Esophagus squamous epithelium (tissue), 5 donors: Measurements from ENCODE around the gene CT83. TPM values are rescaled to one million over a fixed set of nuclear protein-coding genes. Genes with fewer than 3 reads are reported as not detected.

Source experiments
- DNase-seq: peaks from one replicate; lab custom pipeline; 2025; lab: John Stamatoyannopoulos, UW
- H3K27ac ChIP-seq, 4 donors: fragments of 200-600 bp; sonication (generic); one replicate each; pipeline ENCODE4 v1.5.1; 2016 to 2019; ENCODE audit warnings: mild to moderate bottlenecking in 1 of 4
- H3K27me3 ChIP-seq, 4 donors: fragments of 200-600 bp; sonication (generic); 1 replicate in 3 of 4; 2 replicates in 1 of 4; pipeline versions ENCODE4 v1.5.1 to v1.6.0; 2017 to 2021; ENCODE audit warnings: antibody characterized with exemption in 1 of 4
- H3K36me3 ChIP-seq, 3 donors: fragments of 200-600 bp; sonication (generic); one replicate each; pipeline ENCODE4 v1.5.1; 2016 to 2019
- H3K4me1 ChIP-seq, 3 donors: fragments of 200-600 bp; sonication (generic); one replicate each; pipeline ENCODE4 v1.5.1; 2017 to 2019
- H3K4me3 ChIP-seq, 4 donors: fragments of 200-600 bp; sonication (generic); 1 replicate in 3 of 4; 2 replicates in 1 of 4; pipeline ENCODE4 v1.5.1; 2016 to 2019; ENCODE audit warnings: mild to moderate bottlenecking in 2 of 4, moderate library complexity in 1 of 4
- H3K9me3 ChIP-seq, 3 donors: fragments of 200-600 bp; sonication (generic); one replicate each; pipeline ENCODE4 v1.5.1; 2016 to 2019
- CTCF ChIP-seq, 6 experiments: fragments of 450-650 bp in 4 of 6; fragments of 200-600 bp in 2 of 6; sonication (generic) in 2 of 6; IDR thresholded peaks; one replicate each; pipeline ENCODE4 v1.5.1; 2016 to 2019; ENCODE audit warnings: antibody characterized with exemption in 6 of 6, mild to moderate bottlenecking in 4 of 6, moderate library complexity in 4 of 6
- POLR2A ChIP-seq, 4 donors: fragments of 450-650 bp; IDR thresholded peaks; one replicate each; pipeline ENCODE4 v1.6.1; 2017; ENCODE audit warnings: antibody characterized with exemption in 4 of 4, mild to moderate bottlenecking in 4 of 4, moderate library complexity in 3 of 4
- WGBS, 2 donors: methylation state at CpG; one replicate each; pipeline ENCODE4 v1.1.5; 2018; 5-methylcytosine and 5-hydroxymethylcytosine counted together
- intact Hi-C: fragments of 100-400 bp; cut with DNase I; formaldehyde crosslinking; loops from one replicate; pipeline ENCODE4 v1.15.0; 2022
- total RNA-seq, 4 donors: library from RNA; depleted of rRNA; stranded (reverse); fragments of >200 nt; gene quantifications; one replicate each; pipeline ENCODE4 v1.1.0, GENCODE V29; 2016
- donor health status: DM: yes; HTN: yes; CAD: no.

Gene CT83
- total RNA-seq, 4 donors from 2014 or later, result not detected

- Histone ChIP-seq H3K4me1 (no peaks in the 10 kb centered on the region), H3K27ac (no peak overlapping the region), H3K36me3 (no peaks in the 10 kb centered on the region), H3K27me3 (no peaks in the 10 kb centered on the region), H3K4me3 (no peak overlapping the region), H3K9me3 (no peaks in the 10 kb centered on the region)
- intact Hi-C loops, result no loop called here
- WGBS, 2 donors, result 63 to 78% methylated on average over 2 of the region's 2 CpGs
- DNase-seq, result no peak
- TF ChIP-seq CTCF (IDR thresholded peaks at IDR 0.05), result no peak
- TF ChIP-seq POLR2A (IDR thresholded peaks at IDR 0.05), result no peak
These were observed 13.6 kb downstream of the CT83 start for GRCh38 chrX:116449156-116449555.

- Histone ChIP-seq H3K27ac (no peak within 1 kb of the TSS), H3K4me3 (peak within 1 kb of the TSS in 1 of 4 donors; percentile 7), H3K27me3 (no peaks in the 10 kb centered on the region), H3K36me3 (no peaks in the 10 kb centered on the region), H3K9me3 (no peaks in the 10 kb centered on the region), H3K4me1 (no peaks in the 10 kb centered on the region)
- intact Hi-C loops, result no loop called here
- no peak for TF ChIP-seq CTCF (IDR thresholded peaks at IDR 0.05)
- TF ChIP-seq POLR2A (IDR thresholded peaks at IDR 0.05), result no peak
- 46 to 50% methylated on average over 5 to 7 of the region's 9 CpGs for WGBS, 2 donors
- no peak for DNase-seq
These were observed 26.4 kb downstream of the CT83 start, which contains the start of gene SLC6A14 for GRCh38 chrX:116436358-116436816. SLC6A14 (plus strand) TSS chrX:116436606; CDS start chrX:116436710, 104 bp downstream.

- no peaks in the 10 kb centered on the region for H3K27me3 ChIP-seq
- H3K27ac ChIP-seq, result no peak overlapping the region
- H3K9me3 ChIP-seq, result no peaks in the 10 kb centered on the region
- intact Hi-C loops, result no loop called here
- DNase-seq, result no peak
- H3K36me3 ChIP-seq, result no peaks in the 10 kb centered on the region
- no peaks in the 10 kb centered on the region for H3K4me1 ChIP-seq
- H3K4me3 ChIP-seq, result no peak overlapping the region
- no peak for TF ChIP-seq POLR2A (IDR thresholded peaks at IDR 0.05)
- no peak for TF ChIP-seq CTCF (IDR thresholded peaks at IDR 0.05)
These were observed 27.2 kb downstream of the CT83 start for GRCh38 chrX:116435597-116435996.

- no peaks in the 10 kb centered on the region for H3K9me3 ChIP-seq
- no peak overlapping the region for H3K4me3 ChIP-seq
- no peaks in the 10 kb centered on the region for H3K27me3 ChIP-seq
- no peak overlapping the region for H3K27ac ChIP-seq
- H3K36me3 ChIP-seq, result no peaks in the 10 kb centered on the region
- DNase-seq, result no peak
- WGBS, 2 donors, result 84 to 85% methylated on average over 3 of the region's 3 CpGs
- H3K4me1 ChIP-seq, result no peaks in the 10 kb centered on the region
- intact Hi-C loops, result no loop called here
- no peak for TF ChIP-seq POLR2A (IDR thresholded peaks at IDR 0.05)
- no peak for TF ChIP-seq CTCF (IDR thresholded peaks at IDR 0.05)
These were observed 34.8 kb downstream of the CT83 start for GRCh38 chrX:116427978-116428377.

- no peaks in the 10 kb centered on the region for H3K9me3 ChIP-seq
- no peak for DNase-seq
- no peak overlapping the region for H3K27ac ChIP-seq
- no peak overlapping the region for H3K4me3 ChIP-seq
- TF ChIP-seq CTCF (IDR thresholded peaks at IDR 0.05), result no peak
- no peak for TF ChIP-seq POLR2A (IDR thresholded peaks at IDR 0.05)
- H3K4me1 ChIP-seq, result peaks cover 0 to 13% (median 0%) of the 10 kb centered on the region in 3 donors
- no peaks in the 10 kb centered on the region for H3K27me3 ChIP-seq
- 44 to 46% methylated on average over 4 of the region's 4 CpGs for WGBS, 2 donors
- H3K36me3 ChIP-seq, result no peaks in the 10 kb centered on the region
- intact Hi-C loops, result no loop called here
These were observed 44.8 kb downstream of the CT83 start for GRCh38 chrX:116417968-116418367.
